Stimulated activated CD8-positive, alpha-beta memory T cell treated with anti-CD3 and anti-CD28 coated beads, Interleukin-7, amount 100 ng/mL, for 48 hours (primary cell): ENCODE measurements around the gene TSKS.
"Not testable (repeated sequence)": the region's sequence is repeated elsewhere in the genome, so short reads cannot be mapped to it uniquely, and the experiment has no call there.

ENCODE experiments used
- DNase-seq, 2 donors: peaks; one replicate each; pipeline ENCODE4 v3.0.0-alpha.2; 2020; ENCODE audit warnings: low read depth in 1 of 2; ENCODE audit errors: extremely low read depth in 1 of 2

TSKS gene

GRCh38 chr19:49767381-49767780 lies 4.3 kb upstream of the TSKS start:
- DNase-seq: no peak

DNA sequence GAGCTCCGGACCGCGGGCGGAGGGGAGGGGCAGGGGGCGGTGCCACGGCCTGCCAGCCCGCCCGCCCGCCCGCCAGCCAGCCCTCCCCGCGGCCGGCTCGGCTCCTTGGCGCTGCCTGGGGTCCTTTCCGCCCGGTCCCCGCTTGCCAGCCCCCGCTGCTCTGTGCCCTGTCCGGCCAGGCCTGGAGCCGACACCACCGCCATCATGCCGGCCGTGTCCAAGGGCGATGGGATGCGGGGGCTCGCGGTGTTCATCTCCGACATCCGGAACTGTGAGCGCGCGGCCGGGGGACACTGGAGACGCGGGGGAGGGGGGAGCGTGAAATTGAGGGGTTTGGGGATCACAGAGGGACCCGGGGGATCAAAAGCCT lies 3.8 kb upstream of the TSKS start, which contains the start of gene AP2A1:
Gene AP2A1, plus strand, starts transcription at position 72 of the 370 bp plus-strand sequence. Its CDS starts 133 bp downstream, at position 205.
- DNase-seq: no peak

- peak; percentile 99 for DNase-seq
These were observed 3.2 kb upstream of the TSKS start for GRCh38 chr19:49766007-49766929.

- DNase-seq: no peak
These were observed 1.2 kb upstream of the TSKS start for GRCh38 chr19:49764341-49764740.

- no peak for DNase-seq
These were observed 1.3 kb downstream of the TSKS start for GRCh38 chr19:49761625-49762311.

GRCh38 chr19:49761249-49761624 lies 1.9 kb downstream of the TSKS start:
- DNase-seq: no peak

DNA sequence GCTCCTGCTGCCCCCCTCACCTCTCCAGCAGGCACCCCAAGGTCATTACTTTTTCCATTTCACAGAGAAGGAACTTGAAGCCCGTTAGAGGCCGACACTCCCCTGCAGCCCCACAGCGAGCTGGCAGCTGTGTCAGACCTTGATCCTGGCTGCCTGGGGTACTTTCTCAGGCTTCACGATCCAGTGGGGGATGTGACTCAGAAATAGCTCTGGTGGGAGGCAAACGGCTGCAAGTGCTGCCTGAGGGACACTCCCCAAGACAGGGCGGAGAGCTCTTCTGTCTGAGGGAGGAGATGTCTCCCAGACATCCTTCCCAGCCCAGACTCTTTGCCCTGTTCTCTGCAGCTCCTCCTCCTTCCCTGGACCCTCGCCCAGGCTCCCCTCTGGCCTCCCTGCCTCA lies 4.8 kb downstream of the TSKS start:
- DNase-seq: no peak

DNA sequence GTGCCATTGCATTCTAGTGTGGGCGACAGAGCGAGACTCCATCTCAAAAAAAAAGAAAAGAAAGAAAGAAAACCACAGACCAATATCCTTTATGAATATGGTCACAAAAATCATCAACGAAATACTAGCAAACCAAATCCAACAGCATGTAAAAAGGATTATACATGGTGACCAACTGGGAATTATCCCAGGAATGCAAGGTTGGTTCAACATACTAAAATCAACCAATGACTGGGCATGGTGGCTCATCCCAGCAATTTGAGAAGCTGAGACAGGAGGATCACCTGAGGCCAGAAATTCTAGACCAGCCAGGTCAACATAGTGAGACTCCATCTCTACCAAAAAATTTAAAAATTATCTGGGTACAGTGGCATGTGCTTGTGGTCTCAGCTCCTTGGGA lies 7.2 kb downstream of the TSKS start:
- no peak for DNase-seq

- DNase-seq: no peak
These were observed 10.4 kb downstream of the TSKS start for GRCh38 chr19:49752701-49753100.

GRCh38 chr19:49749771-49750170 lies 13.3 kb downstream of the TSKS start:
- DNase-seq: no peak

DNA sequence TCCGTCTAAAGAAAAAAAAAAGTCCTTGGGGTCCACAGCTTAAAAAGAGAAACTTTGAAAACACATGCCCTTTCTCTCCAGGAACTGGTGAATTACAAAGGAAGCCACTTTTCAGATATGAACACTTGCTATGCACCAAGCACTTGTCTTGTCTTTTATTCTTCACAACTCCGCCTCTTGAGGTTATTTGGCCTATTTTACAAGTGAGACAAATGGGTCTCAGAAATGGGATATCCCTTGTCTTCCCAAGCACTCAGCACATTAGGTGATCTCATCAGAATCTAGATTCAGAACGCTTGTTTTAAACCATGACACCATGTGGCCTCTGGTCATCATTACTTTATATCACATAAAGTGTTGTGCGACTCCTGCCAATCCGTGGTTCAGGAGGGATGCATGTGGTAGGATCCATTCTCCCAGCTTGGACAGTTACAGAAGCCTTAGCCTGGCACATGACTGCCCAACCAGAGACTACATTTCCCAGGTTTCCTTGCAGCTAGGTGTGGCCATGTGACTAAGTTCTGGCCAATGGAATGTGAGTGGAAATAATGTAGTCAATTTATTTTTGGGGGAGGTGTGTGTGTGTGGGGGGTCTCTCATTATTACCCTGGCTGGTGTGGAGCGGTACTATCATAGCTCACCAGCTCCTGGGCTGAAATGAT lies 13.9 kb downstream of the TSKS start:
- no peak for DNase-seq

DNA sequence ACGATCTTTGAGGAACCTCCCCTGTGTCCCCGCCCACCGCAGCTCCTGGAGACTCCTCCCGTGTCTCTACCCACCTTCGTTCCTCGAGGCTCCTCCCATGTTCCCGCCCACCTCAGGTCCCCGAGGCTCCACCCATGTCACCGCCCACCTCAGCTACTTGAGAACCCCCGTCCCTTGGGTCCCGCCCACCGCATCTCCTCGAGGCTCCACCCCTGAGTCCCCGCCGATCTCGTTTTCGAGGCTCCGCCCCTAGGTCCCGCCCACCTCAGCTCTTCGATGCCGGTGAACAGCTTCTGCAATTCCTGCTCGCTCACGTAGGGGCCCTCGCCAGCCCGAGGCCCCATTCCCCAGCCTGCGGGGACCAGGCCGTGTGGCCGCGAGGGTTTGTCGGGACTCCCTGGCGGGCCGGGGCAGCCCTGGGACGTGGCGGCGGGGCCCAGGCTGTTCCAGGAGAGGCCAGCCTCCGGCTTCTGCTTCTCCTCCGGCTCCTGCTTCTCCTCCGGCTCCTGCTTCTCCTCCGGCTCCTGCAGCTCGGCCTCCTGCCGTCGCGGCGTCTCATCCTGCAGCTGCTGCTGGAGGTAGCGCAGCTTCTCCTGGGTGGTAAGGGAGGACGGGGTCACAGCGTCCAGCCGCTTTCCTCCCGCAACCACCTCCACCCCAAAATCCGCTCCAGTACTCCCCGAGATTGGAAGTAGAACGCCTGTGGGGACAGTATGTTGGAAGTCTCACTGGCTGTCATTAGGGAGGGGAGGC lies 16.7 kb downstream of the TSKS start:
- DNase-seq: peak; percentile 35 to 69

DNA sequence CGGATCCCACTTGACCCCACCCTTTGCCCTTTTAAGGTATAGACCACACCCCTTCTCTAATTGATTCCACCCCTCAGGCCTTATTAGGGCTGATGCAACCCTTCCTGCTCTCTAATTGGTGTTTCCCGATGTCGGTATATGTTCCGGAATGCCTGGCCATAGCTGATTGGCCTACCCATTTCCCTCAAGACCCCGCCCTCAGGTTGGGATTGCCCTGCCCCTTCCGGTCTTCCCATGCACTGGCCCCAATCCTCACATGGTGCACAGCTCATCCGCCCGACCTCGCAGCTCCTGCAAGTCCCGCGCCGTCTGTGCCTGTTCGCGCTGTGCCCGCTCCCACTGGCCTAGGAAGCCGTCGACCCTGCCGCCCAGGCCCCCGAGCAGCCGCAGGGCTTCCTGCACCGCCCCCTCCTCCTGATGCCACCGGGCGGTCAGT lies 18.1 kb downstream of the TSKS start:
- DNase-seq: no peak

DNA sequence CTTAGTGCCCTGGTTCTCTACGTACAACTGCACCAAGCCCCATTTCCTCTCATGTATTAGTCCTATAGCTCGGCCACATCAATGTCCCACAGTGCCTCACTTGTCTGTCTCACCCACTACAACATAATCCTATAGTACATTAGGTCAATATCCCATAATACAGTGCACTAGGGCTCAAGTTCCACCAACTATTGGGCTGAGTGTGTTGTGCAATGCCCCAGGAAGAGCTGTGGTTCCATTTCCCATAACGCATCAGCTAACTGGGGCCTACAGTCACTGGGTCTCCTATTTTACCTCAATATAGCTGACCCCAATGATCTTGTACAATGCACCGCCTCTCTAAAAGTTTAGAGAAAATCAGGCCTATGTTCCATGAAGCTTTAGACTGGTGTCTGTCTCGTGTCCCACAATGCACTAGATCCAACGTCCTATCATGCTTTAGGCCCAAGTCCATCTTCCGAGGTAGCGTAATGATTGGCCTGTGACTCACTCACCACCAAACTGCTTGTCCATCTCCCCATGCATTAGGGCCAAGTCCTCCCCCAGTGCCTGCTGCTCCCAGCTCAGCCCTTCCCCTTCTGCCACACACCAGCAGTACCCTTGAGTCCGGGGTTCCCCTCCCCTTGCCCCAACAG lies 21.8 kb downstream of the TSKS start:
- no peak for DNase-seq

DNA sequence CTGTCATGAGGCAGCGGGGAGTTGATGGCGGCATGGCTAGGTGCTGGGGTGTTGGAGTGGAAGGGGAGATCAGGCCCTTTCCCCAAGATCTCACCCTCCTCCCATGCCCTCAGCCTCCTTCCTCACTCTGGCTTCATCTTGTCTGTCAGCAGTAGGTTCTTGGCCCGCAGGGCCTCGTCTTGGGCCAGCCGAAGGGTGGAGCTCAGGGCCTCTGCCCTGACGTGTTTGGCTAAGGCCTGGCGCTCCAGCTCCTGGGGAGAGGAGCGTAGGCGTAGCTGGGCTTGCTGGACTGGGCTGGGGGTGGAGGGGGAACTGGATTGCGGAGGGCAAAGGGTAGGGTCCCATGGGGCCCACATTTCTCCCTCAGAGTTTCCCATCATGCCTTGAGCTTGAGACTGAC lies 23.2 kb downstream of the TSKS start:
- no peak for DNase-seq

DNA sequence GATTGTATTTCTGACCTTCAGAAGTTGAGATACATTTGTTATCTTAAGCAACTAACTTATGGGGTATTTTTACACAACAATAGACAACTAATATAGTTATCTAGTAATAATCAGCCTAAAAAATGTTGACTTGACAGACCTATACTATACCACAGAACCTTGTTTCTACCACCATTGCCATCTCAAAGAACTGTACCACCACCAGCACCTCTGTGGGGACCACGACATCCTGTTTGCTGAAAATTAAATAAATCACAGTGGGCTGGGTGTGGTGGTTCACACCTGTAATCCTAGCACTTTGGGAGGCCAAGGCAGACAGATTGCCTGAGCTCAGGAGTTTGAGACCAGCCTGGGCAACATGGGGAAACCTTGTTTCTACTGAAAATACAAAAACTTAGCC lies 24.0 kb downstream of the TSKS start:
- no peak for DNase-seq

GRCh38 chr19:49738268-49738667 lies 24.8 kb downstream of the TSKS start:
- DNase-seq: no peak

GRCh38 chr19:49730166-49730565 lies 32.9 kb downstream of the TSKS start:
- DNase-seq: no peak

- no peak for DNase-seq
These were observed 35.7 kb downstream of the TSKS start for GRCh38 chr19:49727217-49728030.

DNA sequence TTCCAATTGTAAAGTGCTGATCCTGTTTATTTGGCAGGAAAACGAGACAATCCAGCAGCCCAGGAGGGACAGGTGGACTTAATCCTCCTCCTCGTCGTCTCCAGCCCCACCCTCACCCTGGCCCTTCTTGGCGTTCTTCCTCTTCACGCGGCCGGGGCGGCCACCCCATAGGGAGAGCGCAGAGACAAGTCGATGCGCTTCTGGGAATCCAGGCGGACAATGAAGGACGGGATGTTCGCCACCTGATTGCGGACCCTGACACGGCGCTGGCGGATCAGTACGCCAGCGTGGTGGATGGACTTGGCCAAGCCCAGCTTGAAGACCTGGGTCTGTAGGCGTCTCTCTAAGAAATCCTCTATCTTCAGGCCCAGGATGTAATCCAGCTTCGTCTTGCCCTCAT lies 43.7 kb downstream of the TSKS start:
- not testable (repeated sequence) for DNase-seq
